Neural progenitor cell (in vitro differentiated cells): ENCODE results near the gene PAQR8. TPM values are rescaled to one million over a fixed set of nuclear protein-coding genes. Genes with fewer than 3 reads are reported as not detected.

ENCODE experiments used
- DNase-seq: peaks from one replicate; pipeline ENCODE4 v3.0.0-alpha.2; 2016; ENCODE audit warnings: low spot score
- H2AFZ ChIP-seq: fragments of 200-600 bp; sonication (generic); replicated peaks from 2 replicates; pipeline ENCODE4 v1.6.1; 2016; ENCODE audit warnings: antibody characterized with exemption
- H3F3A ChIP-seq: fragments of 200-600 bp; sonication (generic); 2 replicates; pipeline ENCODE4 v1.6.1; 2016; ENCODE audit warnings: antibody characterized with exemption, low read depth
- H3K27ac ChIP-seq: fragments of 200-600 bp; sonication (generic); 2 replicates; pipeline ENCODE4 v1.5.1; 2016; ENCODE audit warnings: mild to moderate bottlenecking
- H3K27me3 ChIP-seq: fragments of 200-600 bp; sonication (generic); 2 replicates; pipeline ENCODE4 v1.6.1; 2016; ENCODE audit warnings: mild to moderate bottlenecking, moderate library complexity
- H3K36me3 ChIP-seq: fragments of 200-600 bp; sonication (generic); 2 replicates; pipeline ENCODE4 v1.5.1; 2016
- H3K4me1 ChIP-seq: fragments of 200-600 bp; sonication (generic); 2 replicates; pipeline ENCODE4 v1.6.1; 2016; ENCODE audit warnings: mixed run types
- H3K4me2 ChIP-seq: fragments of 200-600 bp; sonication (generic); 2 replicates; pipeline ENCODE4 v1.6.1; 2016
- H3K4me3 ChIP-seq: fragments of 200-600 bp; sonication (generic); 2 replicates; pipeline ENCODE4 v1.5.1; 2016
- H3K79me2 ChIP-seq: fragments of 200-600 bp; sonication (generic); 2 replicates; pipeline ENCODE4 v1.6.1; 2016; ENCODE audit warnings: low read depth
- H3K9ac ChIP-seq: fragments of 200-600 bp; sonication (generic); 2 replicates; pipeline ENCODE4 v1.6.1; 2016
- H3K9me3 ChIP-seq: fragments of 200-600 bp; sonication (generic); 2 replicates; pipeline ENCODE4 v1.5.1; 2016; ENCODE audit warnings: low read depth
- H4K20me1 ChIP-seq: fragments of 200-600 bp; sonication (generic); 2 replicates; pipeline ENCODE4 v1.6.1; 2016; ENCODE audit warnings: low read depth
- H3K27ac Mint-ChIP-seq: 3 replicates; pipeline ENCODE4 v1.8.0; 2021; ENCODE audit warnings: mixed read lengths
- H3K27me3 Mint-ChIP-seq: 2 replicates; pipeline ENCODE4 v1.8.0; 2022; ENCODE audit warnings: low read depth, mild to moderate bottlenecking, inconsistent platforms, moderate library complexity, mixed read lengths; ENCODE audit not compliant: insufficient read depth
- H3K36me3 Mint-ChIP-seq: 3 replicates; pipeline ENCODE4 v1.8.0; 2021; ENCODE audit warnings: mixed read lengths
- H3K4me1 Mint-ChIP-seq: 3 replicates; pipeline ENCODE4 v1.8.0; 2021; ENCODE audit warnings: mixed read lengths
- H3K4me3 Mint-ChIP-seq: 3 replicates; pipeline ENCODE4 v1.8.0; 2021; ENCODE audit warnings: mild to moderate bottlenecking, moderate library complexity, mixed read lengths
- H3K9me3 Mint-ChIP-seq: 3 replicates; pipeline ENCODE4 v1.8.0; 2020; ENCODE audit warnings: mixed read lengths
- EZH2 ChIP-seq: fragments of 200-600 bp; sonication (generic); IDR thresholded peaks from 2 replicates; pipeline ENCODE4 v1.6.1; 2017; ENCODE audit warnings: antibody characterized with exemption, mild to moderate bottlenecking, moderate library complexity
- EZH2phosphoT487 ChIP-seq: fragments of 200-600 bp; sonication (generic); IDR thresholded peaks from 2 replicates; pipeline ENCODE4 v1.6.1; 2017; ENCODE audit warnings: antibody characterized with exemption
- total RNA-seq: library from RNA; depleted of rRNA; stranded (reverse); fragments of >200 nt; gene quantifications from 2 replicates; pipeline ENCODE4 v1.2.3, GENCODE V29; 2015; ENCODE audit warnings: low replicate concordance
- TF ChIP-seq, protein P1 (sequence below): fragments of 200-600 bp; sonication (generic); IDR thresholded peaks from 2 replicates; pipeline ENCODE4 v1.5.1; 2017; ENCODE audit warnings: antibody characterized with exemption, mild to moderate bottlenecking

The PAQR8 gene
- total RNA-seq, 1 donor from 2014 or later: 16.9 TPM

DNA sequence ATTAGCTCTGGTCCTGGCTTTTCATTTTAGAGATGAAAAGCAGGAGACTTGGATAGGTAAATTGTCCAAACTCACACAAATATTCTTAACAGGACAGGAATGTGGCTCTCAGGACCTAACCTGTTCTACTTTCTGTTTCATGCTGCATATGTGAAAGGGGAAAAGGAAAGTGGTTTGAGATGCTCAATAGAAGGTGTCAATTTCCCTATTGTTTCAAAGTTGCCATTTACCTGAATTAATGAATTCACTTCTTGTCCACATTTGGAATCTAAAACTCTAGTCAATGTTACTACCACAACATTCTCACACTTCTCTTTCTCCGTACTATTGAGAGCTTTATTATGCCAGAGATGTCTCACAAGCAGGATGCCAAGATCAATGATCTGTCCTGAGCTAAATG is 53.4 kb downstream of the PAQR8 start:
- H3K36me3 Mint-ChIP-seq: no peaks in the 10 kb centered on the region
- Histone ChIP-seq H3F3A (peaks cover 13% of the 10 kb centered on the region), H3K27ac (no peak overlapping the region), H3K27me3 (no peaks in the 10 kb centered on the region), H3K4me3 (no peak overlapping the region), H3K4me1 (peaks cover 11% of the 10 kb centered on the region), H2AFZ (no peak overlapping the region), H3K79me2 (no peaks in the 10 kb centered on the region), H4K20me1 (no peaks in the 10 kb centered on the region), H3K9me3 (no peaks in the 10 kb centered on the region), H3K9ac (no peak overlapping the region), H3K4me2 (no peak overlapping the region), H3K36me3 (no peaks in the 10 kb centered on the region)
- no peak overlapping the region for H3K27ac Mint-ChIP-seq
- peaks cover 20% of the 10 kb centered on the region for H3K4me1 Mint-ChIP-seq
- TF ChIP-seq EZH2phosphoT487 (no peak), EZH2 (no peak)
- TF ChIP-seq, protein P1, sequence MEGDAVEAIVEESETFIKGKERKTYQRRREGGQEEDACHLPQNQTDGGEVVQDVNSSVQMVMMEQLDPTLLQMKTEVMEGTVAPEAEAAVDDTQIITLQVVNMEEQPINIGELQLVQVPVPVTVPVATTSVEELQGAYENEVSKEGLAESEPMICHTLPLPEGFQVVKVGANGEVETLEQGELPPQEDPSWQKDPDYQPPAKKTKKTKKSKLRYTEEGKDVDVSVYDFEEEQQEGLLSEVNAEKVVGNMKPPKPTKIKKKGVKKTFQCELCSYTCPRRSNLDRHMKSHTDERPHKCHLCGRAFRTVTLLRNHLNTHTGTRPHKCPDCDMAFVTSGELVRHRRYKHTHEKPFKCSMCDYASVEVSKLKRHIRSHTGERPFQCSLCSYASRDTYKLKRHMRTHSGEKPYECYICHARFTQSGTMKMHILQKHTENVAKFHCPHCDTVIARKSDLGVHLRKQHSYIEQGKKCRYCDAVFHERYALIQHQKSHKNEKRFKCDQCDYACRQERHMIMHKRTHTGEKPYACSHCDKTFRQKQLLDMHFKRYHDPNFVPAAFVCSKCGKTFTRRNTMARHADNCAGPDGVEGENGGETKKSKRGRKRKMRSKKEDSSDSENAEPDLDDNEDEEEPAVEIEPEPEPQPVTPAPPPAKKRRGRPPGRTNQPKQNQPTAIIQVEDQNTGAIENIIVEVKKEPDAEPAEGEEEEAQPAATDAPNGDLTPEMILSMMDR: no peak
- no peak for DNase-seq
- H3K4me3 Mint-ChIP-seq: no peak overlapping the region
- no peaks in the 10 kb centered on the region for H3K9me3 Mint-ChIP-seq
- H3K27me3 Mint-ChIP-seq: no peaks in the 10 kb centered on the region

DNA sequence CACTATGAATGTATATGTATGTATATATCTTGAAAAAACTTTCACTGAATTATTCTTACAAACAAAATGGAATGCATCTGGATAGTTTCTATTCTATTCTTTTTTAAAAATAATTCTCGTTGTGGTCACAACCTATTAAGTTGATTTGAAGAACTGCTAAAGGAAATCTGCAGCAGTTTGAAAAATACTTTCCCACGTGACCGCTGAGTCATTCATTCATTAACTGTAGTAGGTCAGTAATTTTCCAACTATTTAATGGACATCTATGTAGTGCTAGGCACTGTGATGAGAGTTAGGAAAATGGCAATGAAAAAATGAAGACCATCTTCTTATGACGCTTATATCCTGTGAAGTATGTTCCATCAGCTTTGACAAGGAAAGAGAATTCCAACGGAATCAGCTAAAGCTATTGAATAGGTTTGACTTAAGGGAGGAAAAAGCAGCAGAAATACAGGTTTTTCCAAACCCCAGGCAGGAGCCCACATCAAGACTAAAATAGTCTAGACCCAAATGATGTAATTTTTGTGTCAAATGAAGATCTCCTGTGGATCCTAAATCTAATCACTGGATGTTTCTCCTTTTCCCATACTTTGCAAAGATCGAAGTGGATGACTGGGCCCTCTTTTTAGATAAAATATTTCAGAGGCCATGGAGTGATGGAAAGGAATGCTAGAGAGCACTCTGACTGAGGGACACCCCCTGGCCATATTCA is 54.1 kb downstream of the PAQR8 start:
- H3K27me3 Mint-ChIP-seq: no peaks in the 10 kb centered on the region
- no peak overlapping the region for H3K27ac ChIP-seq
- no peak overlapping the region for H3K27ac Mint-ChIP-seq
- H3K4me1 Mint-ChIP-seq: peaks cover 20% of the 10 kb centered on the region
- H3F3A ChIP-seq: peaks cover 15% of the 10 kb centered on the region
- TF ChIP-seq, protein P1: no peak
- no peak for TF ChIP-seq EZH2phosphoT487
- peaks cover 11% of the 10 kb centered on the region for H3K4me1 ChIP-seq
- peaks cover 1% of the 10 kb centered on the region for H3K79me2 ChIP-seq
- no peak overlapping the region for H2AFZ ChIP-seq
- H3K9me3 ChIP-seq: no peaks in the 10 kb centered on the region
- H3K4me3 Mint-ChIP-seq: no peak overlapping the region
- no peak overlapping the region for H3K9ac ChIP-seq
- H3K4me3 ChIP-seq: no peak overlapping the region
- H3K27me3 ChIP-seq: no peaks in the 10 kb centered on the region
- H3K4me2 ChIP-seq: no peak overlapping the region
- no peak for DNase-seq
- H4K20me1 ChIP-seq: no peaks in the 10 kb centered on the region
- no peaks in the 10 kb centered on the region for H3K36me3 Mint-ChIP-seq
- H3K36me3 ChIP-seq: no peaks in the 10 kb centered on the region
- no peaks in the 10 kb centered on the region for H3K9me3 Mint-ChIP-seq

DNA sequence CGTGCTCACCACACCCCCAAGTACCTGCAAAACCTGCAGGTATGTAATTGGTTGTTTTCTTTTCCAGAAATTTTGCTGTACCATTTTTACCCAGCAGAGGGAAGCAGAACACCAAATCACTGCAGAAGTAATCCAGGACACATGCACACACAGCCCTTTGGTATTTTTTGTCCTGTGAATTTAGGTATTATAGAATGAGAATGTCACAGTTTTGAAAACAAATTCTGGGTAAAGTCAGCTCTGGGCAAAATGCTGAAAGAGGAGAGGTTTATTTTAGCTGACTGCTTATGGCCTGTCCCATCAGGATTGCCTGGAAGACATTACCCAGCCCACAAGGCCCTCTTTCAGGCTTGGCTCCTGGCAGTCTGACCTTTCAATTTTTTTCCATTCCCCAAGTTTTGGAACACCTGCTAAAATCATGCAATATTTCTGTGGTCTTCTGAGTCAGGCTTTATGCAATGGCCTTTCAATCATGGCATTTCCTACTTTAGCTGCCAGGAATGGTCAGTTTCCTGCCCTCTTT is 54.7 kb downstream of the PAQR8 start:
- H3K79me2 ChIP-seq: peaks cover 7% of the 10 kb centered on the region
- peaks cover 20% of the 10 kb centered on the region for H3K4me1 Mint-ChIP-seq
- peak; percentile 56 for DNase-seq
- no peaks in the 10 kb centered on the region for H3K9me3 Mint-ChIP-seq
- no peaks in the 10 kb centered on the region for H3K9me3 ChIP-seq
- no peak overlapping the region for H3K9ac ChIP-seq
- H3K4me1 ChIP-seq: peaks cover 18% of the 10 kb centered on the region
- no peaks in the 10 kb centered on the region for H3K36me3 ChIP-seq
- no peak overlapping the region for H3K4me2 ChIP-seq
- H4K20me1 ChIP-seq: no peaks in the 10 kb centered on the region
- H3K4me3 Mint-ChIP-seq: no peak overlapping the region
- no peak for TF ChIP-seq EZH2phosphoT487
- TF ChIP-seq, protein P1: peak; percentile 93
- no peak overlapping the region for H3K27ac ChIP-seq
- no peaks in the 10 kb centered on the region for H3K27me3 Mint-ChIP-seq
- H3K36me3 Mint-ChIP-seq: no peaks in the 10 kb centered on the region
- H2AFZ ChIP-seq: peak overlapping the region; percentile 22
- H3K27me3 ChIP-seq: no peaks in the 10 kb centered on the region
- H3F3A ChIP-seq: peaks cover 15% of the 10 kb centered on the region
- no peak overlapping the region for H3K27ac Mint-ChIP-seq
- no peak overlapping the region for H3K4me3 ChIP-seq
